ENCODE results near the gene MFSD2B. TPM values are rescaled to one million over a fixed set of nuclear protein-coding genes. Genes with fewer than 3 reads are reported as not detected.

MFSD2B gene
- total and polyA plus RNA-seq, 7 donors = 0.03 to 0.28 (median 0.12) TPM; not detected in 2

DNA sequence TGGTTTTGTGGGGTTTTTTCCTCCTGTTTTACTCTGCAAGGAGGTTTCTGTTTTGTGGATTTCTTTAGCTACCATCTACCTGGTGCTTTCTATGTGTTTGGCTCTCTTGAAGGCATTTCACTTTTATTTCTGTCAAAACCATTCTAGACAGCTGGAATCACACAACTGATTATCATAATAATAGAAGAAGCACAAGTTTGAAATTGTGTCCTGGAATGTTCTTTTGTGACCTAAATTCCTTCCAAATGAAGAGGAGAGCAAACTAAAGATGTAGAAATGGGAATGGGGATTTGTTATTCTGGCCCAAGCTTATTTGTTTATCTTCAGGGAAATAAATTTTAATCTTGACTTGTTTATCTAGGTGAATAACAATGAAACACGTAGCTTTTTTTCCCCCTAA is 17.0 kb upstream of the MFSD2B start:
- 71 to 87% (median 81%) methylated on average over 1 of the region's 1 CpG for WGBS, 3 donors
- no peak for DNase-seq
- H3K36me3 ChIP-seq (ENCODE audit: insufficient read depth in 1 of 2, low read depth in 1 of 2) = peaks cover 0 to 41% of the 10 kb centered on the region in 2 donors
- TF ChIP-seq CTCF (IDR thresholded peaks at IDR 0.05) = no peak
- intact Hi-C loops (cut with DNase I) = no loop called here
- no peak overlapping the region for H3K27ac ChIP-seq
- no peak for ATAC-seq
- H3K4me3 ChIP-seq = no peak overlapping the region
- no peaks in the 10 kb centered on the region for H3K4me1 ChIP-seq
- no peaks in the 10 kb centered on the region for H3K27me3 ChIP-seq (ENCODE audit: insufficient read depth in 3 of 3, low read length in 2 of 3)
- H3K9me3 ChIP-seq = no peaks in the 10 kb centered on the region

DNA sequence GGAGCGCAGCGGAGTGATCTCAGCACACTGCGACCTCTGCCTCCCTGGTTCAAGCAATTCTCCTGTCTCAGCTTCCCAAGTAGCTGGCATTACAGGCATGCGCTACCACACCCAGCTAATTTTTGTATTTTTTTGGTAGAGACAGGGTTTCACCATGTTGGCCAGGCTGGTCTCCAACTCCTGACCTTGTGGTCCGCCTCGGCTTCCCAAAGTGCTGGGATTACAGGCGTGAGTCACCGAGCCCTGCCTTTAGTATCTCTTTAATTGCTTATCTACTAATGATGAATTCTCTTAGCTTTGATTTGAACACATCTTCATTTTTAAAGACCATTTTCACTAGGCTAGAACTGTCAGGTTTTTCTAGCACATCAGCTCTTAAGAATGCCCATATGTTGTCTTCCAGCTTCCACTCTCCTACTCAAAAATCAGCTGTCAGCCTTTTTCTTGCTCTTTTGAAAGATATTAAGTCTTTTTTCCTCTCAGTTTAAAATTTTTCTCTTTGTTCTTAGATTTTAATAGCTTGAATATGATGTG is 16.1 kb upstream of the MFSD2B start:
- no peak for ATAC-seq
- H3K4me3 ChIP-seq = no peak overlapping the region
- H3K27ac ChIP-seq = no peak overlapping the region
- WGBS, 3 donors = 98 to 99% (median 98%) methylated on average over 8 of the region's 8 CpGs
- intact Hi-C loops (cut with DNase I) = no loop called here
- peaks cover 0 to 36% of the 10 kb centered on the region in 2 donors for H3K36me3 ChIP-seq (ENCODE audit: insufficient read depth in 1 of 2, low read depth in 1 of 2)
- no peaks in the 10 kb centered on the region for H3K9me3 ChIP-seq
- no peaks in the 10 kb centered on the region for H3K4me1 ChIP-seq
- no peak for TF ChIP-seq CTCF (IDR thresholded peaks at IDR 0.05)
- DNase-seq = no peak
- H3K27me3 ChIP-seq (ENCODE audit: insufficient read depth in 3 of 3, low read length in 2 of 3) = no peaks in the 10 kb centered on the region

GRCh38 chr2:23994567-23994966 is 15.3 kb upstream of the MFSD2B start:
- ATAC-seq (no peak), DNase-seq (no peak)
- Histone ChIP-seq H3K4me3 (no peak overlapping the region), H3K27me3 (ENCODE audit: insufficient read depth in 3 of 3, low read length in 2 of 3) (no peaks in the 10 kb centered on the region), H3K27ac (no peak overlapping the region), H3K9me3 (no peaks in the 10 kb centered on the region), H3K4me1 (no peaks in the 10 kb centered on the region), H3K36me3 (ENCODE audit: insufficient read depth in 1 of 2, low read depth in 1 of 2) (peaks cover 0 to 32% of the 10 kb centered on the region in 2 donors)
- WGBS, 3 donors = 38 to 74% (median 59%) methylated on average over 1 of the region's 1 CpG
- no peak for TF ChIP-seq CTCF (IDR thresholded peaks at IDR 0.05)
- intact Hi-C loops (cut with DNase I) = no loop called here

DNA sequence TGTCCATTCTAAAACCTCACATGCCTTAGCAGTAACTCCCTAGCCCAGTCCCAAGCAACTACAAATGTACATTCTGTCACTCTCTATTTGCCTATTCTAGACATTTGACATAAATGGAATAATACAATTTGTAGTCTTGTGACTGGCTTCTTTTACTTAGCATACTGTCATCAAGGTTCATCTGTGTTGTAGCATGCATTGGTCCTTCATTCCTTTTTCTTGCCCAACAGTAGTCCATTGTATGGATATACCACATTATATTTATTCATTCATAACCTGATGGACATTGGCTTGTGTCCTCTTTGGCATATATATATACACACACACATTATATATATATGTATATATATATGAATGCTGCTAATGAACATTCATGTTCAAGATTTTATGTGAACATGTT is 2.2 kb upstream of the MFSD2B start:
- intact Hi-C loops (cut with DNase I) = no loop called here
- H3K27ac ChIP-seq = no peak overlapping the region
- ATAC-seq (no peak), DNase-seq (no peak)
- peaks cover 8% of the 10 kb centered on the region for H3K4me1 ChIP-seq
- no peak overlapping the region for H3K4me3 ChIP-seq
- TF ChIP-seq CTCF (IDR thresholded peaks at IDR 0.05) = no peak
- no peaks in the 10 kb centered on the region for H3K9me3 ChIP-seq
- peaks cover 0 to 6% of the 10 kb centered on the region in 2 donors for H3K36me3 ChIP-seq (ENCODE audit: insufficient read depth in 1 of 2, low read depth in 1 of 2)
- peaks cover 0 to 22% (median 21%) of the 10 kb centered on the region in 3 donors for H3K27me3 ChIP-seq (ENCODE audit: insufficient read depth in 3 of 3, low read length in 2 of 3)
